HL-60 (cell line): ENCODE results near the gene CASP7.

Experiments used
- DNase-seq, 2 experiments: peaks; one replicate each; pipeline ENCODE4 v3.0.0-alpha.2; 2010 to 2020; ENCODE audit warnings: low read depth in 1 of 2, low spot score in 1 of 2
- H3K27ac ChIP-seq: fragments of 250-450 bp; sonication (Bioruptor Pico); replicated peaks from 2 replicates; pipeline ENCODE4 v1.5.1; 2020; ENCODE audit warnings: mild to moderate bottlenecking, moderate library complexity
- H3K27me3 ChIP-seq: fragments of 250-450 bp; sonication (Bioruptor Pico); 2 replicates; pipeline ENCODE4 v1.5.1; 2021; ENCODE audit warnings: mild to moderate bottlenecking, moderate library complexity; ENCODE audit not compliant: insufficient read depth, poor library complexity, severe bottlenecking
- H3K4me3 ChIP-seq: replicated peaks from 2 replicates; pipeline ENCODE4 v1.5.1; 2011; ENCODE audit warnings: mild to moderate bottlenecking, control low read depth, low read length; ENCODE audit not compliant: insufficient read depth
- GABPA ChIP-seq: IDR thresholded peaks from 2 replicates; pipeline ENCODE4 v1.6.1; 2012; ENCODE audit warnings: low read depth
- POLR2AphosphoS5 ChIP-seq: IDR thresholded peaks from 2 replicates; pipeline ENCODE4 v1.6.1; 2012; ENCODE audit warnings: low read depth
- REST ChIP-seq: IDR thresholded peaks from 2 replicates; pipeline ENCODE4 v1.6.1; 2012; ENCODE audit warnings: low read depth; ENCODE audit not compliant: insufficient replicate concordance
- SPI1 ChIP-seq: IDR thresholded peaks from 2 replicates; pipeline ENCODE4 v1.6.1; 2012; ENCODE audit warnings: low read depth, mild to moderate bottlenecking, borderline replicate concordance
- TF ChIP-seq, protein P1 (sequence below): IDR thresholded peaks from one replicate; pipeline ENCODE4 v1.5.1; 2011; ENCODE audit warnings: low read length, control low read depth, inconsistent platforms; ENCODE audit not compliant: insufficient read depth

Gene CASP7

DNA sequence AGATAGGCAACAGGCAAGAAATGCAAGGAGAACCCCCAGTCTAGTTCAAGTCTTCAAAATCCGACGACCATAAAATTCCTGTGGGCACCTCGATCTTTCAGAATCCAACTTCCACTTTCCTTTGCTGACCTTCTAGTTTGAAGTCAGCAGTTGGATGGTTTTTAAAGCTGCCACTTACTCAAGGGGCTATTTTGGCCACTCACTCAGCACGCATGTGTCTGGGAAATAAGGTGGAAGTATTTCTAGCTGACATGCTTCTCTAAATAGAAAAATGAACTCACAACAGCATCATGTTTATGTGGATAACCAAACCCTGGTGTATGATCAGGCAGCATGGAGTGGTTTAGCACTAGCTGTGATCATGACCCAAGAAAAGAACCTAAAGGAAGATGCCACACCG, 15.8 kb upstream of the CASP7 start, which contains the start of gene NRAP:
Gene NRAP, minus strand, starts transcription at position 134 of the 400 bp plus-strand sequence. CDS start 159 bp downstream, outside the sequence.
- TF ChIP-seq, protein P1, sequence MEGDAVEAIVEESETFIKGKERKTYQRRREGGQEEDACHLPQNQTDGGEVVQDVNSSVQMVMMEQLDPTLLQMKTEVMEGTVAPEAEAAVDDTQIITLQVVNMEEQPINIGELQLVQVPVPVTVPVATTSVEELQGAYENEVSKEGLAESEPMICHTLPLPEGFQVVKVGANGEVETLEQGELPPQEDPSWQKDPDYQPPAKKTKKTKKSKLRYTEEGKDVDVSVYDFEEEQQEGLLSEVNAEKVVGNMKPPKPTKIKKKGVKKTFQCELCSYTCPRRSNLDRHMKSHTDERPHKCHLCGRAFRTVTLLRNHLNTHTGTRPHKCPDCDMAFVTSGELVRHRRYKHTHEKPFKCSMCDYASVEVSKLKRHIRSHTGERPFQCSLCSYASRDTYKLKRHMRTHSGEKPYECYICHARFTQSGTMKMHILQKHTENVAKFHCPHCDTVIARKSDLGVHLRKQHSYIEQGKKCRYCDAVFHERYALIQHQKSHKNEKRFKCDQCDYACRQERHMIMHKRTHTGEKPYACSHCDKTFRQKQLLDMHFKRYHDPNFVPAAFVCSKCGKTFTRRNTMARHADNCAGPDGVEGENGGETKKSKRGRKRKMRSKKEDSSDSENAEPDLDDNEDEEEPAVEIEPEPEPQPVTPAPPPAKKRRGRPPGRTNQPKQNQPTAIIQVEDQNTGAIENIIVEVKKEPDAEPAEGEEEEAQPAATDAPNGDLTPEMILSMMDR = no peak
- TF ChIP-seq POLR2AphosphoS5 (no peak), GABPA (no peak), SPI1 (no peak), REST (no peak)
- H3K27ac ChIP-seq = no peak within 1 kb of the TSS
- H3K4me3 ChIP-seq = no peak within 1 kb of the TSS
- H3K27me3 ChIP-seq = peaks cover 5% of the 10 kb centered on the region
- DNase-seq = no peak

- DNase-seq = no peak
- TF ChIP-seq, protein P1 = no peak
- TF ChIP-seq SPI1 = no peak
These were observed 14.4 kb upstream of the CASP7 start for GRCh38 chr10:113665352-113665751.

DNA sequence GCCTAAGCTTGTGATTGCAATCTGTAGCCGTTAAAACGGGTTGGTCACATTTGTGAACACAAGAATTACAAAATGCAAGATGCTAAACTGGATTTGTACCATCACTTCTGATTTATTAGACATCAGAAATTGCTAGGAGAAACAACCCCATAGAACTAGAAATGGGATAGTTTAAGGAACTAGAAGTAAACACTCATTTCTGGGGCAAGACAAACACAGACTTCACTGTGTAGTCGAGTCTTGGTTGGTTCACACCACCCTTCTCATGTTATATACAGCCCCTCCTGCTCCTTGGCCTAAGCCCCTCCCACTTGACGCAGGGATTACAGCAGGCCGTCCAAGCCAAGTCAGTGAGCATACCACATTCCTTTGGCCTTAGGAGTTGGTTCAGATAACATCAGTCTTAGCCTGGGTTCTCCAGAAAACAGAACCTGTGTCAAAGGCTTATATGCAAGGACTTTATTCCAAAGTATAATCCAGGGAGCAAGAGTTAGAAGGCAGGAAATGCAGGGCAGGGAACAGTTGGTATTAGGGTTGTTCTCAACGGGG, 13.8 kb upstream of the CASP7 start:
- no peak overlapping the region for H3K4me3 ChIP-seq
- TF ChIP-seq GABPA = no peak
- TF ChIP-seq, protein P1 = no peak
- TF ChIP-seq SPI1 = no peak
- no peak for TF ChIP-seq REST
- no peak for TF ChIP-seq POLR2AphosphoS5
- no peak for DNase-seq
- peaks cover 5% of the 10 kb centered on the region for H3K27me3 ChIP-seq
- H3K27ac ChIP-seq = no peak overlapping the region

More at GRCh38 chr10:113665352-113665751, 14.4 kb upstream of the CASP7 start:
- no peak overlapping the region for H3K4me3 ChIP-seq
- peaks cover 5% of the 10 kb centered on the region for H3K27me3 ChIP-seq
- H3K27ac ChIP-seq = no peak overlapping the region
